Measurements from ENCODE around the gene ALOX15B. TPM values are rescaled to one million over a fixed set of nuclear protein-coding genes. Genes with fewer than 3 reads are reported as not detected.

ALOX15B gene
- total RNA-seq, 2 donors from 2014 or later, result 0.85 to 8.3 TPM

GRCh38 chr17:8046306-8046928, 7.6 kb downstream of the ALOX15B start:
- H3K27me3 ChIP-seq (replicated peaks; ENCODE audit: insufficient read depth), result no peaks in the 10 kb centered on the region
- no peak for TF ChIP-seq CTCF (IDR thresholded peaks at IDR 0.05)
- no peak overlapping the region for H3K4me3 ChIP-seq
- H3K9me3 ChIP-seq, result no peaks in the 10 kb centered on the region
- no peak overlapping the region for H3K27ac ChIP-seq
- ATAC-seq (ENCODE audit: insufficient number of reproducible peaks, low FRiP score, low read depth) (no peak), DNase-seq (ENCODE audit: low spot score) (no peak)
- H3K4me1 ChIP-seq (ENCODE audit: control insufficient read depth in 1 of 2, low read depth in 2 of 2), result no peaks in the 10 kb centered on the region
- no peaks in the 10 kb centered on the region for H3K36me3 ChIP-seq

GRCh38 chr17:8046929-8047768, 8.3 kb downstream of the ALOX15B start:
- ATAC-seq (ENCODE audit: insufficient number of reproducible peaks, low FRiP score, low read depth), result no peak
- Histone ChIP-seq H3K9me3 (no peaks in the 10 kb centered on the region), H3K4me3 (no peak overlapping the region), H3K4me1 (ENCODE audit: control insufficient read depth in 1 of 2, low read depth in 2 of 2) (no peaks in the 10 kb centered on the region), H3K27me3 (replicated peaks; ENCODE audit: insufficient read depth) (no peaks in the 10 kb centered on the region), H3K36me3 (no peaks in the 10 kb centered on the region), H3K27ac (no peak overlapping the region)
- DNase-seq (ENCODE audit: low spot score), result no peak
- no peak for TF ChIP-seq CTCF (IDR thresholded peaks at IDR 0.05)

- H3K9me3 ChIP-seq, result no peaks in the 10 kb centered on the region
- TF ChIP-seq CTCF (IDR thresholded peaks at IDR 0.05), result no peak
- DNase-seq (ENCODE audit: low spot score) (no peak), ATAC-seq (ENCODE audit: insufficient number of reproducible peaks, low FRiP score, low read depth) (no peak)
- H3K4me3 ChIP-seq, result no peak overlapping the region
- no peak overlapping the region for H3K27ac ChIP-seq
- H3K36me3 ChIP-seq, result no peaks in the 10 kb centered on the region
- H3K4me1 ChIP-seq (ENCODE audit: control insufficient read depth in 1 of 2, low read depth in 2 of 2), result no peaks in the 10 kb centered on the region
- no peaks in the 10 kb centered on the region for H3K27me3 ChIP-seq (replicated peaks; ENCODE audit: insufficient read depth)
Measured at GRCh38 chr17:8047769-8048110, 8.9 kb downstream of the ALOX15B start.

GRCh38 chr17:8048236-8048635, 9.4 kb downstream of the ALOX15B start:
- Histone ChIP-seq H3K27me3 (replicated peaks; ENCODE audit: insufficient read depth) (no peaks in the 10 kb centered on the region), H3K9me3 (no peaks in the 10 kb centered on the region), H3K4me1 (ENCODE audit: control insufficient read depth in 1 of 2, low read depth in 2 of 2) (no peaks in the 10 kb centered on the region), H3K27ac (no peak overlapping the region), H3K4me3 (no peak overlapping the region), H3K36me3 (no peaks in the 10 kb centered on the region)
- no peak for ATAC-seq (ENCODE audit: insufficient number of reproducible peaks, low FRiP score, low read depth)
- DNase-seq (ENCODE audit: low spot score), result no peak
- TF ChIP-seq CTCF (IDR thresholded peaks at IDR 0.05), result no peak

GRCh38 chr17:8048736-8049135, 9.9 kb downstream of the ALOX15B start:
- H3K27ac ChIP-seq, result no peak overlapping the region
- ATAC-seq (ENCODE audit: insufficient number of reproducible peaks, low FRiP score, low read depth) (no peak), DNase-seq (ENCODE audit: low spot score) (no peak)
- H3K9me3 ChIP-seq, result no peaks in the 10 kb centered on the region
- no peaks in the 10 kb centered on the region for H3K4me1 ChIP-seq (ENCODE audit: control insufficient read depth in 1 of 2, low read depth in 2 of 2)
- no peaks in the 10 kb centered on the region for H3K36me3 ChIP-seq
- H3K4me3 ChIP-seq, result no peak overlapping the region
- TF ChIP-seq CTCF (IDR thresholded peaks at IDR 0.05), result no peak
- no peaks in the 10 kb centered on the region for H3K27me3 ChIP-seq (replicated peaks; ENCODE audit: insufficient read depth)
